Thoracic aorta (tissue), 2 donors: Measurements from ENCODE around the gene LRRC56. TPM values are rescaled to one million over a fixed set of nuclear protein-coding genes. Genes with fewer than 3 reads are reported as not detected.

Experiments used
- ATAC-seq: fragments of 150-250 bp; one replicate; pipeline ENCODE4 v1.8.0; 2017; ENCODE audit warnings: low read depth; ENCODE audit not compliant: insufficient number of reproducible peaks, low FRiP score
- DNase-seq: peaks from one replicate; pipeline ENCODE4 v3.0.0-alpha.2; 2020; ENCODE audit warnings: low spot score
- H3K27ac ChIP-seq, 2 donors: fragments of 200-600 bp; sonication (generic); 1 replicate in 1 of 2; 2 replicates in 1 of 2; pipeline ENCODE4 v1.5.1; 2016; ENCODE audit warnings: mild to moderate bottlenecking in 2 of 2, moderate library complexity in 2 of 2
- H3K27me3 ChIP-seq: fragments of 200-600 bp; sonication (generic); replicated peaks from 2 replicates; pipeline ENCODE4 v1.6.0; 2016; ENCODE audit warnings: mild to moderate bottlenecking; ENCODE audit not compliant: insufficient read depth
- H3K36me3 ChIP-seq: fragments of 200-600 bp; sonication (generic); one replicate; pipeline ENCODE4 v1.5.1; 2016
- H3K4me1 ChIP-seq, 2 donors: fragments of 200-600 bp; sonication (generic); 1 replicate in 1 of 2; 2 replicates in 1 of 2; pipeline versions ENCODE4 v1.5.1 to v1.6.0; 2016; ENCODE audit warnings: low read depth in 2 of 2, mild to moderate bottlenecking in 1 of 2; ENCODE audit not compliant: control insufficient read depth in 1 of 2
- H3K4me3 ChIP-seq: fragments of 200-600 bp; sonication (generic); 2 replicates; pipeline ENCODE4 v1.5.1; 2016; ENCODE audit warnings: mild to moderate bottlenecking
- H3K9me3 ChIP-seq: fragments of 200-600 bp; sonication (generic); 2 replicates; pipeline ENCODE4 v1.5.1; 2016
- CTCF ChIP-seq: fragments of 200-600 bp; sonication (generic); IDR thresholded peaks from one replicate; pipeline ENCODE4 v1.5.1; 2019; ENCODE audit warnings: antibody characterized with exemption
- total RNA-seq, 2 donors: library from RNA; depleted of rRNA; stranded (reverse); fragments of >200 nt; gene quantifications; one replicate each; pipeline versions ENCODE4 v1.1.0 to v1.2.3, GENCODE V29; 2016

The LRRC56 gene
- total RNA-seq, 2 donors from 2014 or later: 0.41 TPM; not detected in 1

GRCh38 chr11:574632-575312 lies 37.4 kb downstream of the LRRC56 start:
- Histone ChIP-seq H3K27me3 (no peaks in the 10 kb centered on the region), H3K9me3 (no peaks in the 10 kb centered on the region), H3K4me1 (peaks cover 34 to 37% of the 10 kb centered on the region in 2 donors), H3K4me3 (peak overlapping the region; percentile 85), H3K36me3 (no peaks in the 10 kb centered on the region), H3K27ac (no peak overlapping the region)
- no peak for TF ChIP-seq CTCF
- no peak for ATAC-seq
- DNase-seq: no peak

DNA sequence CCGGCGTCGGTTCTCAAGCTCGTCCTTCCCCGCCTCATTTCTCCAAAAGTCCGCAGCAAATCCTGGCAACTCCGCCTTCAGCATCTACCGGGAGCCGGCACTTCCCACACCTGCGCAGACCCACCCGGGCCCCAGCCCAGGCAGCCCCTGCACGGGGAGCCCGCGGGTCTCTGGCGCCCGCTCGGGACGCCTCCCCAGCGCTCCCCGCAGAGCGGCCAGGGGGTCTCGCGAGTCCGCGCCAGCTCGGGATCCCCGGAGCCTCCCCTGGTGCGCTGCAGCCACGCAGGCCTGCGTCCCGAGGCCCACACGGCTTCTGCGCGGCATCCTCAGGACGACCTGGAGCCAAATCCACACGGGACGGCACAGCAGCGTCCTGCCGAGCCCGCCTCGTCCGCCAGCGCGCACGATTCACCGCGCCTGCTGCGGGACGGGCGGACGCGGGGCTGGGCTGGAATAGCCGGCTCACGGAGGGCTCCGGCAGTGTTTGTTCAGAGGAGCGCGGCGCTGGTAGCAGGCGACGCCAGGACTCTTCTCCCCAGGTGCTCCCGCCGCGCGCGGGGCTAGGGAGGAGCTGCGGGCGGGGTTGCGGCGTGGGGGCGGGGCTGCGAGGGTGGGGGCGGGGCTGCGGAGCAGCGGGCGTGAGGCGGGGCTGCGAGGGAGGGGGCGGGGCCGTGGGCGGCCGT lies 38.1 kb downstream of the LRRC56 start:
- peak overlapping the region in 1 of 2 donors; percentile 15 for H3K27ac ChIP-seq
- H3K27me3 ChIP-seq: no peaks in the 10 kb centered on the region
- DNase-seq (no peak), ATAC-seq (peak; percentile 24)
- H3K4me3 ChIP-seq: peak overlapping the region; percentile 85
- H3K9me3 ChIP-seq: no peaks in the 10 kb centered on the region
- H3K4me1 ChIP-seq: peaks cover 39 to 44% of the 10 kb centered on the region in 2 donors
- H3K36me3 ChIP-seq: no peaks in the 10 kb centered on the region
- TF ChIP-seq CTCF: peak; percentile 25

GRCh38 chr11:575996-576768 lies 38.9 kb downstream of the LRRC56 start, which contains the start of gene PHRF1:
TSS of gene PHRF1 (plus strand) at chr11:576470. CDS start at chr11:581513, 5,043 bp downstream.
- no peak for TF ChIP-seq CTCF
- DNase-seq: peak; percentile 73
- peak; percentile 88 for ATAC-seq
- H3K4me1 ChIP-seq: peaks cover 39 to 44% of the 10 kb centered on the region in 2 donors
- H3K36me3 ChIP-seq: no peaks in the 10 kb centered on the region
- no peaks in the 10 kb centered on the region for H3K9me3 ChIP-seq
- peak within 1 kb of the TSS; percentile 88 for H3K4me3 ChIP-seq
- no peaks in the 10 kb centered on the region for H3K27me3 ChIP-seq
- peak within 1 kb of the TSS; percentile 83 to 89 for H3K27ac ChIP-seq

- DNase-seq (no peak), ATAC-seq (no peak)
- TF ChIP-seq CTCF: no peak
- H3K4me1 ChIP-seq: peaks cover 39 to 44% of the 10 kb centered on the region in 2 donors
- H3K9me3 ChIP-seq: no peaks in the 10 kb centered on the region
- H3K27me3 ChIP-seq: no peaks in the 10 kb centered on the region
- peaks cover 5% of the 10 kb centered on the region for H3K36me3 ChIP-seq
- peak overlapping the region; percentile 88 for H3K4me3 ChIP-seq
- H3K27ac ChIP-seq: peak overlapping the region; percentile 37 to 64
Measured at GRCh38 chr11:576811-577610, 39.7 kb downstream of the LRRC56 start.
